HG03066 (cell line): ENCODE results near the gene ESPNL.

Experiments used
- ATAC-seq: cut with Tn5 transposase; IDR thresholded peaks from one replicate; pipeline ENCODE4 v1.9.1; 2021; ENCODE audit warnings: low read depth; ENCODE audit not compliant: unreplicated experiment

ESPNL gene

DNA sequence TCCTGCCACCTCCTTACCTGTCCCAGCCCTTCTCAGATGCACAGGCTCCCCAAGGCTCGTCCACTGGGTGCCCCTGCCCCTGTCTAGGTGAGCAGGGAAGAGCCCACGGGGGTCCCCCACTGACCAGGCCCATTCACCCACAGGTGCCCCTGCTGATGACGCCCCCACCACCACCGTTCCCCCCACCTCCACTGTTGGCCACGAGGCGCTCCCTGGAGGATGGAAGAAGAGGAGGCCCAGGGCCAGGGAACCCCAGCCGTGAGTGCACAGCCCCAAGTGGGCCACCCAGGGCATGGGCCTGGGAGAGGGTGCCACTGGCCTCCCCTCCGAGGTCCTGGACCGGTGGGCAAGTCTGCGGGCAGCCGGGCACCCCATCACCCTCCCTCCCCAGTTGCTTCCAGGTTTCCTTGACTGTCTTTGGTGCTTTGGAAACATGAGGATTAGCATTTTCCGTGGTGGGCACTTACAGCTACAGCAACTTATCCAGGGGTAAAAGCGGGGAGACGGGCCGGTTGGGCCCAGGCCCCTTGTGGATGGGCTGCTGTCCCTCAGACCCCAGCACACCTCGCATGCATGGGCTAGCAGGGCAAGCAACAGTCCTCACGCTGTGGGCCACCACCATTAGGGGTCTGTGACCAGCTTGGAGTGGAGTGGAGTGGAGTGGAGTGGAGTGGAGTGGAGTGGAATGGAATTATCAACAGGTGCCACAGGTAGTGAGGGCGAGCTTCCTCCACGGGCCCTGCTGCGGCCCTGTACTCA is 25.2 kb downstream of the ESPNL start:
- no peak for ATAC-seq

DNA sequence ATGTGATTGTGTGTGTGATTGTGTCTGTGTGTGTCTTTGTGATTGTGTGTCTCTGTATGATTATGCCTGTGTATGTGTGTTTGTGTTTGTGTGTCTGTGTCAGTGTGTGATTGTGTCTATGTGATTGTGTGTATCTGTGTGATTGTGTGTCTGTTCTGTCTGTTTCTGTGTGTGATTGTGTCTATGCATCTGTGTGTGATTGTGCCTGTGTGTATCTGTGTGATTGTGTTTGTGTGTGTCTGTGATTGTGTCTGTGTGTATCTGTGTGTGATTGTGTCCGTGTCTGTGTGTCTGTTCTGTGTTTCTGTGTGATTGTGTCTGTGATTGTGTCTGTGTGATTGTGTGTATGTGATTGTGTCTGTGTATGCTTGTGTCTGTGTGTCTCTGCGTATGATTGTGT is 26.2 kb downstream of the ESPNL start:
- ATAC-seq: no peak

GRCh38 chr2:238126775-238127164 is 26.6 kb downstream of the ESPNL start:
- no peak for ATAC-seq

DNA sequence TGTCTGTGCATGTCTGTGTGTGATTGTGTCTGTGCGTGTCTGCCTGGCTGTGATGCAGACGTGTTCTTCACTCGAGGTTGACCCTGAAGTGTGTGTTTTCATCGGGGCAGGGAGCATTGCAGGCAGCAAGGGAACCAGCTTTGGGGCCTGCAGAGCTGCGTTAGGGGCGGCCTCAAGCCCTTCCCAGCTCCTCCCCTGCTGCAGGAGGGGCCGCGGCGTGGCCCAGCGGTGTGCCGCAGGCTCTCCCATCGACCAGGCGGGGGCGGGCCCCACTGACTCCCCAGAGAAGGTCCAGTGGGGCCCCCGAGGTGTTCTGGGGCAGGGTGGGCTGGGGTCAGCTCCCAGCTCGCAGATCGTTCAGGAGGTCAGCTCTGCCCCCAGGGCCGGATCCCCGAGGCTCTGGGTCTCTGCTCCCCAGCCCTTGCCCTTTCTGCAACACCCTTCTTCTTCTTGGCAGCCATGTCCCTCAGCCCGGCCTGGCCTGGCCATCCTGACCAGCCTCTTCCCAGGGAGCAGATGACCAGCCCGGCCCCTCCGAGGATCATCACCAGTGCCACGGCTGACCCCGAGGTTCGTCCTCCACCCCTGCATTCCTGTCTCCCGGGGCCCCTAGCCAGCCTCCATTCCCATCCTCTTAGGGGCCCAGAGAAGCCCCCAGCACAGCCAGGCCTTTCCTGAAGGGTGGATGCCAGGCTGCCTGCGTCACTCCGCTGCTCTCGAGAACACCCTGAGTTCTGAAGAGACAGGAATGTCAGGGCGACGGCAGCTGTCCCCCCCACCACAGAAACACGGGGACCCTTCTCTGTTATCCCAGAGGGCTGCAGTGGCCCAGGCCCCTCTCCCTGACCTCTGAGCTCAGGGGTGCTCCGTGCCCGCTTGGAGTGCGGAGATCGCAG is 27.3 kb downstream of the ESPNL start:
- no peak for ATAC-seq

GRCh38 chr2:238128061-238128440 is 27.9 kb downstream of the ESPNL start:
- ATAC-seq: no peak

DNA sequence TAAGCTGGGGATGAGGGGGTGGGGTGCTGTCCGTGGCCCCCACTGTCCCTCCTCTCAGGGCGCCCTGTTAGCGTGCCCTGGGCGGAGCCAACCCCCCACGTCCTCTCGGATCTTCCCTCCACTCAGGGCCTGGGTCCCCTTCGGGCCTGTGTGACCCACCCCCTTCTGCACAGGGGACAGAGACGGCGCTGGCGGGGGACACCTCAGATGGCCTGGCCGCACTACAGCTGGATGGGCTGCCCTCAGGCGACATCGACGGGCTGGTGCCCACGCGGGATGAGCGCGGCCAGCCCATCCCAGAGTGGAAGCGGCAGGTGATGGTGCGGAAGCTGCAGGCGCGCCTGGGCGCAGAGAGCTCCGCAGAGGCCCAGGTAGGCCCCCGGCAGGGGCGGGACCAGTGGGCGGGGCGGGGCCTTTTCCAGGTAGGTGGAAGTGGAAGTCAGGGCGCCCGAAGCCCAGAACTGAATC is 28.4 kb downstream of the ESPNL start:
- ATAC-seq: no peak

GRCh38 chr2:238129166-238130010 is 29.2 kb downstream of the ESPNL start:
- no peak for ATAC-seq

- no peak for ATAC-seq
Observed at GRCh38 chr2:238130111-238130695, 30.1 kb downstream of the ESPNL start.

GRCh38 chr2:238130696-238131628 is 30.8 kb downstream of the ESPNL start:
- no peak for ATAC-seq

- ATAC-seq: no peak
Observed at GRCh38 chr2:238131761-238132462, 31.8 kb downstream of the ESPNL start.

GRCh38 chr2:238132463-238133450 is 32.6 kb downstream of the ESPNL start:
- ATAC-seq: no peak

DNA sequence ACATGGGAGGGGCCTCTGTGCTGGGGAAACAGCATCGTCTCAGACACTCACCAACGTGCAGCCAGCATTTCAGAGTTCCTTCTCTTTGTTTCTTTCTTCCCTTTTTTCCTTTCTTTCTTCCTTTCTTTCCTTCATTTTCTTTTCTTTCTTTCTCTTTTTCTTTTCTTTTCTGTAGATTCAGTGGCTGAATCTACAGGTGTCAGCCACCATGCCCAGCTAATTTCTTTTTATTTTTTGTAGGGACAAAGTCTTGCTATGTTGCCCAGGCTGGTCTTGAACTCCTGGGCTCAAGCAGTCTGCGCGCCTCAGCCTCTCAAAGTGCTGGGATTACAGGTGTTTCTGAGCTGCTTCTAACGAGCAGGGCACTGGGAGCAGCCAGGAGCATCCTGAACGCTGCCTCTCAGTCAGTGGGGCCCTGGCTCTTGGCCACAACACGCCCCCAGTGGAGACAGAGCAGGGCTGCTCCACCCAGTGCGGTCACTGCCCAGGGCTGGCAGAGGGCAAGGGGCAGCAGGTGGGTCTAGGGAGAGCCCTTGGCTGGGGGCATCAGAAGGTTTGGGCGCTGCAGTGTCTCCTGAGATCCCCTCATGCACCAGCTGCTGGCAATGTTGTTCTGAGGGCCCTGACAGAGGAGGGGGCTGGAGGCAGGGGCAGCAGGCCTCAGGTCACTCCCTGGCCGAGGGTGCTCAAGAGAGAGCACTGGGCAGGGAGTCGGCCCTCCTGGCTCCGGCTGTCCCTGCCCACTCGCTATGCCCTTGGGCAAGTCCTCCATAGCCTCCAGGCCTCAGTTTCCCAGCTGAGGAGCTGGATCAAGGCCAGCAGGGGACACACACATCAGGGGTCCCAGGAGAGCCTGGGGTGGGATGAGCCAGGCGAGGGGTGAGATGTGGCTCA is 33.6 kb downstream of the ESPNL start:
- no peak for ATAC-seq

DNA sequence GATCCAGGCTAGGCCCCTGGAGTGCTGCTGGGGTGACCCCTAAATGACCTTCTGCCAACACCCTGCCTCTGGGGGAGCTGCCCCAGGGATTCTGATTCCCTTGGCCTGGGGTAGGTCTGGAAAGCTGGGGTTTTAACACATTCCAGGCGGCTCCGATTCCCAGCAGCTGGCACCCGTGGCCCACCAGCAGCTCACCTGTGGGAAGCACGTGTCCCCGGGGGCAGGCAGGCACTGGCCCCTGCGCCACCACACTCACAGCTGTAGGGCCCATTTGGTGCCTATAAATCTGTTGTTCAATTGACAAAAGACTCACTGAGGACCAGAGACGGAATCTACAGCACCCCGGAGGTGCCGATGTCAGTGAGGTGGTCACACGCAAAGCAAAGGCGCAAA is 34.2 kb downstream of the ESPNL start:
- ATAC-seq: no peak

DNA sequence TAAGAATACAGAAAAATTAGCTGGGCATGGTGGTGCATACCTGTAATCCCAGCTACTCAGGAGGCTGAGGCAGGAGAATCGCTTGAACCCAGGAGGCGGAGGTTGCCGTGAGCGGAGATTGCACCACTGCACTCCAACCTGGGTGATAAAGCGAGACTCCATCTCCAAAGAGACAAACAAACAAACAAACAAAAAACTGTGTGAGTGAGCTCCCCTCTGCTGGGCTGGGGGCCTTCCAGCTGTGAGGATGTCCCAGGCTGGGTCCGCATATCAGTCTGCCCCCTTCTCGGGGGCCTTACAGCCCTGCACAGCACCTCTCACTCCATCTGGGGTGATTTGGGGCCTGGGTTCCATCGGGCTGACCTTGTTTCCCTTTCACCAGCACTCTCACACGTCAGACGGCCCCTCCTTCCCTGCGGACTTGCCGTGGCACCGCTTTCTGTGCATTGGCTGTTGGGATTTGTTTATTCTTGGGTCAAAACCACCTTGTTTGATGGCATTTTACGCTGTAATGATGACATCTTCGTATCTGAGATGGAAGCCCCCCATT is 35.5 kb downstream of the ESPNL start:
- ATAC-seq: no peak

DNA sequence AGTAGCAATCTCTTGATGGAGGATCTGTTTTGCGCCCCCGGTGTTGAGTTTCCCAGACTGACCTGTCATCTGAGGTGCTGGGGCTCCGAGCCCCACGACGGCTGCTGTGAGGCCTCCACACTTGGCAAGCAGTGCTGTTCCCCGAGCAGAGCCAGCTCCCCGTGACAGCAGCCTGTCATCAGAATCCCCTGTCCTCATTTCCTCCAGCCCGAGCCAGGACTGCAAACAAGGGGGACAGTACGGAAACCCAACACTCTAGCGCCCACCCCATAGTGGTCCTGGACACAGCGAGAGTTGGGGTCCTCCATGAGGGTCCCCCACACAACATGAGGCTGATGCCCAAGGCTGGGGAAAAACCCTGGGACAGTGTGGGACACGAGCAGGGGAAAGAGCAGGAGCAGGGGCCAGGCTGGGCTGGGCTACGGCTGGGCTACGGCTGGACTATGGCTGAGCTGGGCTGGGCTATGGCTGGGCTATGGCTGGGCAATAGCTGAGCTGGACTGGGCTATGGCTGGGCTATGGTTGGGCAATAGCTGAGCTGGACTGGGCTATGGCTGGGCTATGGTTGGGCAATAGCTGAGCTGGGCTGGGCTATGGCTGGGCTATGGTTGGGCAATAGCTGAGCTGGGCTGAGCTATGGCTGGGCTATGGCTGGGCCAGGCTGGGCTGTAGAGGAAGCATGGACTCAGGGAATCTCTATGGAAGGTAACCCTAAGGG is 36.8 kb downstream of the ESPNL start:
- no peak for ATAC-seq

DNA sequence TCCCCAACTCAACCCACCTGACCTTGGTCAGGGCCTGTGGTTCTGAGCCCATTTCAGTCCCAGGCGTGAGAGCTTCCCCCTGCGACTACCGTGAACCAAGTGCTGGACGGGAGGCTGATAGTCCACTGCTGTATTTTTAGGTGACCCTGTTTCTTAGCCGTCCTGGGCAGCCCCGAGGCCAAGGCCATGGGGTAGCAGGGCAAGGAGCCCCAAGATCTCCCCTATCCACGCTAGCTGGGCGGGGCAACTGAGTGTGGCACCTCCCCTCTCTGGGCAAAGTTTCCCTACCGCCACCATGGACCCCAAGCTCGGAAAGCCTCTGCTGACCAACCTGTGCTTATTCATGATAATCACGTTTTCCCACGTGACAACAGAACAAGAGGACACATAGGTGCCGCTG is 37.7 kb downstream of the ESPNL start:
- ATAC-seq: no peak
